ENCODE data around the gene SMTNL2.

The SMTNL2 gene

DNA sequence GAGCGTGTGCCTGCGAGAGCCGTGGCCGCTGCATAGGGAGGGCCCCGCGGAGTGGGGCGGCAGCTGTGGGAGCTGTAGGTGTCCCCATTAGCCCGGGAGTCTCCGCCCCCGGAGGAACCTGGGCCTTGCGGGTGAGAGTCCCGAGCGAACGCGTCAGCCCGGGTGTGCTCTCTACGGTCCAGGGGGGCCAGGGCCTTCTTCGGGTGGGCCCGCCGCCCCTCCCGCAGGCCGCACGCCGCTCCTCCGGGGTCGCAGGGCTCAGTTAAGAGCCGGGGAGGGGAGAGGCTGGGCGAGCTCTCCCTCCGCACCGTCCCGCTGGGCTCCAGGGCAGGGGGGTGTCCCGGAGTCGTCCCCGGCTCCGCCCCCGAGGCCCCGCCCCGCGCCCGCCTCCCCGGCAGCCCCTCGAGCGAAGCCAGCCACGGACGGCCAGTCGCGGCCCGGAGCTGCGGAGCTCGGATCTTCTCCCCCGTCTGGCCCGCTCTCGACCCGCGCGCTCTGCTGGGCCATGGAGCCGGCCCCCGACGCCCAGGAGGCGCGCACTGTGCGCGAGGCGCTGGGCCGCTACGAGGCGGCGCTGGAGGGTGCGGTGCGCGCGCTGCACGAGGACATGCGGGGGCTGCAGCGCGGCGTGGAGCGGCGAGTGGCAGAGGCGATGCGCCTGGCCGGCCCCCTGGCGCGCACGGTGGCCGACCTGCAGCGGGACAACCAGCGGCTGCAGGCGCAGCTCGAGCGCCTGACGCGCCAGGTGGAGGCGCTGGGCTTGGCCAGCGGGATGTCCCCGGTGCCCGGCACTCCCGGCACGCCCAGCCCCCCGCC lies at the start of gene SMTNL2:
Gene SMTNL2 (plus strand): TSS at position 429 of the 816 bp plus-strand sequence. CDS start 77 bp downstream, at position 506.
- no peak for DNase-seq (ENCODE audit: low spot score)

DNA sequence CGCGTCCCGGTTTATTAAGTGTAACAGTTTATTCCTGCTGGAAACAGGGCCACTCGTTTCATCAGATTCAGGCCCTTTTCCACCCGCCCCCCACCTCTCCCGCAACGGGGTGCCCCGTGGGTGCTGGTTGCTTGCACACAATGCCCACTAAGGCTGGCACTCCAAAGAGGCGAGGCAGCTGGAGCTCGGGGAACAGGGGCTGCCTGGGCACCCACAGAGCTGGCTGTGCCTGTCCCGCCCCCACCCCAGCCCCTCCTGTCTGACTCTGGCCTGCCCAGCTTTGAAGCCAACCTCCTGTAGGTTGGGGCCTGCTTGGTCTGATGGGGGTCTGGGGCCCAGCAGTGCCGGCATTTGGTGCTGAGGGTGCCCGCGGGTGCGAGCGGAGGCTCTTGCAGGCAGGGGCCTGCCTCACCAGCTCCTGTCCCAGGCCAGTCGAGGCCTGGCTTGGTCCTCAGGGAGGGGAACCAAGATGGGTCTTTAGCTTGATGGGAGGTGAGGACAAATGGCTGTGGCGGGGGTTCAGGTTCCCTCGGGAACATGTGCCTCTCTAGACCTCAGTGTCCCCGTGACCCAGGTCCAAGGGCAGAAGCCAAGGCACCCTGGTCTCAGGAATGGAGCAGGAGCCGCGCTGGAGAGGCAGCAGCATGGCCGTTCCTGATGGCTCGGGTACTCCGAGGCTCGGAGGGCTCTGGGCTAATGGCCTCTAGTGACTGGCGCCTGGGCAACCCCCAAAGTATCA lies 49.2 kb upstream of the SMTNL2 start:
- DNase-seq (ENCODE audit: low spot score) = no peak

DNA sequence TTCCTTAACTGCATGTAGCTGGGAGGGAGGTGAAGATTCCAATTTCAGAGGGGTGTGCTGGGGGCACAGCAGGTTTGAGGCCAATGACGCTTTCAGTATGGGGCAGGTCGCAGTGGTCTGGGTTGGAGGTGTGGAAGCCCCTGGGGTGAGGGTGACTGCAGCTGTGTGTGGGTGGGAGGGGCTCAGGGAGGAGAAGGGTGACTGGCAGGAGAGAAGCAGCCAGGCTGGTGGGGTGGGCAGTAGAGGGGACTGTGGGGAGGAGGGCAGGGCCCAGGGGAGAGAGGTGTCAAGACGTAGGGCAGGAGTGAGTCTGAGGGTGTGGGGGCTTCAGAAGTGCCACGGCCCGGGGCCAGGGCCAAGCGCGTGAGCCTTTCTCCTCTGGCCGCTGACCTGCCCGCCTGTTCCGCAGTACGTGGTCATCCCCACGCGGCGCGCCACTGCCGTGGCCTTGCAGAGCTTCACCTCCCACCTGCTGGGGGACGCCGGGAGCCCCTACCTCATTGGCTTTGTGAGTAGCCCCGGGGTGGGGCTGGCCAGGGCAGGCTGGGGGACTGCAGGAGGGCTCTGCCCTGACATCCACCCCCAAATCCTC lies 48.6 kb upstream of the SMTNL2 start:
- no peak for DNase-seq (ENCODE audit: low spot score)

DNA sequence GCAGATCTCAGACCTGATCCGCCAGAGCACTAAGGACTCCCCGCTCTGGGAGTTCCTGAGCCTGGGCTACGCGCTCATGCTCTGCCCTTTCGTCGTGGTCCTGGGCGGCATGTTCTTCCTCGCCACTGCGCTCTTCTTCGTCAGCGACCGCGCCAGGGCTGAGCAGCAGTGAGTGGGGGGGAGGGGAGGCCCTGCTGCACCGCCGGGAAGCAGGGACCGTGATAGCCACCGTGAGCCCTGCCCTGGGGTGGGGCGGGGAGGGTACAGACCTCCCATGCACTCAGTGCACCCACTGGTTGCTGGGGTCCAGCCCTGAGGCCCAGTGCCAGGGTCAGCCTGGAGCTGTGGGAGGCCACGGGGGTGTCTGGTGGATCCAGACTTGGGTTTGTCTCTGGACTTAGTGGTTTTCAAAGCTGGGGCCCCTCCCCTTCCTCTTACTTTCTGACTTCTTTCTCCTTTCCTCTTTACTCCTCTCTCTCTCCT lies 48.0 kb upstream of the SMTNL2 start:
- no peak for DNase-seq (ENCODE audit: low spot score)

DNA sequence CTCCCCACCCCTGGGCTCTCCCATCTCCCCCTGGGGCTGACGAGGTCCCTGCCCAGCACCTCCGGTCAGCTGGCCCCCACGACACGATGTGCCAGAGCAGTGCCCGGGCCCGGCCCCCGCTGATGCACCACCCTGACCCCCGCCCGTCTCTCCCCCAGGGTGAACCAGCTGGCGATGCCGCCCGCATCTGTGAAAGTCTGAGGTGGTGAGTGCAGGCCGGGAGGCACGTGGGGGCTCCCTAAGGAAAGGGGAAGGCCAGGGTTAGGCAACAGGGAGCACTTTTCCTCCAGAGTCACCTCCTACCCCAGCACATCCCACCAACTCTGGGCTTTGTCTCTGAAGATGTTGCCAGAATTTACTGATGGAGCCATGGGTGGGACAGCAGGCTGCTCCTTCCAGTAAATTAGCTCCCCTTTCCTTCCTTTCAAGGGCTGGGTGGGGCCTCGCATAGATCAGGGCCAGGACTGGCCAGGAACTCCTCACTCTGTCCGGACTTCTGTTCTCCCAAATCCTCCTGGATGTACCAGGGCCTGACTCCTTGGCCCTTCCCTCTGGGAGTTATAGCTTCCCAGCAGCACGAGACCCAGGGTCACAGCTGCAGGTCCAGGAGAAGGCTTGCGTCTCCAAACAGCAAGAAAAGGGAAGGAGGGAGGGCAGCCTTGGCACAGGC lies 47.5 kb upstream of the SMTNL2 start:
- no peak for DNase-seq (ENCODE audit: low spot score)

DNA sequence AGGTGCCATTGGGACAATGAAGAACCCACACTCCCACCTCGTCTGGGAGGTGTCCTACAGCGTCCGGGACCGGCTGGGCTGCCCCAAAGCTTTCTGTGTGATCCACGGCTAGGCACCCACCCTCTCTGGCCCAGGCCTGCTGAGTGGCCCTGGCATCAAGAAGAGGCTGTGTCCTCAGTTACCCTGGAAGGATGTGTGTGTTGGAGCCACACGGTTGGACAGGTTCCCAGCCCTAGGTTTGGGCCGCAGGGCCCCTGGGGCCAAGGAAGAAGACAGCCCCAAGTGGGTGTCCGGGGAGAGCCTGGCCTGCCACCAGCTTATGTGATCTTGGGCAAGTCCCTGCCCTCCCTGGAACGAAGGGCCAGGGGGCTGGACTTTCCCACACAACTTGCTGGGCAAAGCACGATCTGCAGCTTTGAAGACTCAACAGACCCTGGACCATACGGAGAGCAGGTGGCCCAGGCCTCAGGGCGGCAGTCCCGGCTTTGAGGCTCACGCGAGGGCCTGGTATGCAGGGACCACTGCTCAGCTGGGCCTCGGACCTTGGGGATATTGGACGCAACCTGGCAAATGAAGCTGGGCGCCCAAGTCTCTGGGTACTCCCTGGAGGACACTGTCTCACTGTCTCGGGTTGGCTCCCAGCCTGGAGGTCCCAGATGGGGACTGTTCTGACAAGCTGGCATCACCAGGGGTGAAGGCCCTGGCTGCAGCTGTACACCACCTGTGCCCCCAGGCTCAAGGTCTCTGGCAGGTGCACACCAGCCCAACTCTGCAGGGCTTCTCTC lies 46.7 kb upstream of the SMTNL2 start:
- no peak for DNase-seq (ENCODE audit: low spot score)

DNA sequence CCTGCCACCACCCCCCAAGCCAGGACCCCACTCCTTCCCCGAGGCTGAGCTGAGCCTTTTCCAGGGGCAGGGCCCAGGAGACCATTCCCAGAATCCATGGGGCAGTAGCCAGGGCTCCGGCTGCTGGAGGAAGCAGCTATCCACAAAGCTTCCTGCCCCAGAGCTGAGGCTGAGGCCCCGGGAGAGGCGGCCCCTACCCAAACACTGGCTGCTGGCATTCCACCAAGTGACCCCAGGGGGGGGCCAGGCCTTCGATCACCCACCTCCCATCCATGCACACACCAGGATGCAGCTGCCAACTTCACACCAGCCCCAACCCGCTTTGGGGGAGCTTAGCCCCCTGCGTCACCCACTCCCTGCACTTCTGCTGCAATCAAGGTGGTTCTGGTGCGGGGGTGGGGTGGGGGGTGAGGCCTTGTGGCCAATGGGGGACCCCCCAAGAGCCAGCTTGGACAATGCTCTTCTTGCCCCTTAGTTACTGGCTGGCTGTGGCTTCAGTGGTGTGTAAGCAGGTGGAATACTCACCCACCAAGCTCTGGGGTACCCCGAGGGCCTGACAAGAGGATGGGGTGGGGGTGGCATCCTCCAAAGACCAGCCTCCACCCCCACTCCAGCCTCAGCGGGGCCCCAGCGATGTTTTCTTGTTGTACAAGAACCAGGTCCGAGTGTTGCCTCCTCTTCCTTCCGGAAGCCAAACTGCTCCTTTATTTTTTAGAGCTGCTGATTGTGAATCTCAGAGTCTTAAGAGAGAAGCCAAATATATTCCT lies 45.9 kb upstream of the SMTNL2 start:
- no peak for DNase-seq (ENCODE audit: low spot score)

DNA sequence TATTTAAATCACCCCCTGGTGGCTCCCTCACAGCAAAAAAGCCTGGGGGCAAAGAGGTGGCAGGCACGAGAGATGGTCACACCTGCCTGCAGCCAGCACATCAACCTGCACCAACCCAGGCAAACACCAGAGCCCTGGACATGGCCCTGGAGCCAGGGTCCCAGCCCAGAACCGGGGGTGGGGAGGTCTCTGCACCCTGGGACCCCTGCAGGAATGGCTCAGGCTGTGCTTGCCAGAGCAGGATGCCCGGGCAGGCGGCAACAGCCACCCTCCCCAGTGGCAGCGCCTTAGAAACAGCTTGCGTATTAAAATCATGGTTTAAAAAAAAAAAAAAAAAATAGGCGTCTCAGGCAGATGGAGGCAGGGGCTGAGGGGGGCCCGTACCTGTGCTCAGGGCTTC lies 45.3 kb upstream of the SMTNL2 start:
- no peak for DNase-seq (ENCODE audit: low spot score)

DNA sequence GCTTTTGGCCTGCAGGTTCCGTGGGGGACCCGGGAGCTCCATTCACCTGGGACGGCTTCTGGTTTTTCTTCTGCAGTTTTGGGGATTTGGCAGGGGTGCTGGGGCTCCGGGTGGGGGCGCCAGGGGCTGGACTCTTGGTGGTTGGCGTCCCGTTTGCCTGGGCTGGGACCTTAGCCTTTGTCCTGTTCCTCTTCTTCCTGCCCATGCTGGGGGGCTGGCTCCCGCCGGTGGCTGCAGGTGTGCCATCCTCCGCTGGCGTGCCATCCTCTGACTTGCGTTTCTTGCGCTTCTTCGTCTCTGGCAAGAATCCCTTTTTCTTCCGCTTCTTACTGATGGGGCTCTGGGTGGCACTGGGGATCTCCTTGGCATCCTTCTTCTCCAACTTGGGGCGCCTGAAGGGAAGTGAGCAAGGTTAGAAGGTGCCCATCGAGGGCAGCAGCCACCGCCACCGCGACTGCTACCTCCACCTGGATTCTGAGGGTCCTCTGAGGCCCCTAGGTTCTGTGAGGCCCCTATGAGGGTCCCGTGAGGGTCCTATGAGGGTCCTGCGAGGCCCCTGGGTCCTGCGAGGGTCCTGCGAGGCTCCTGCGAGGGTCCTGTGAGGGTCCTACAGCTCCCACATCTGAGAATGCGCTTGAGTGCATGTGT lies 44.6 kb upstream of the SMTNL2 start:
- DNase-seq (ENCODE audit: low spot score) = no peak

DNA sequence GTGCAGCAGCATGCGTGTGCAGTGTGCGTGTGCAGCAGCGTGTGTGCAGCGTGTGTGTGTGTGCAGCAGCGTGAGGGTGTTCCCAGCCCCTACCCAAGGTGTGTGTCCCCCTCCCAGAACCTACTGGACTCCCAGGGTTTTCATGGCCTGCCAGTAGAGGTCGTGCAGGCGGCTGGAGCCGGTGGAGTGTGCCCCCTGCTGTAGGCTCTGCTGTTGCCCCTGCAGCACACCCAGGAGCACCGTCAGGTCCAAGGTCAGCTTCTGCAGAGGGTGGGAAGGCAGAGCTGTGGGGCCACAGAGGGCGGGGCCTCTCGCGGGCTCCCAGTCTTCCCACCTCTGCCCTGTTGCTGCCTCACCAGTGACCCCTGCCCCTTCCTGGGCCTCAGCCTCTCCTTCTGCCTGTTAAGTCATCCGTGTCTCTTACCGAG lies 44.1 kb upstream of the SMTNL2 start:
- DNase-seq (ENCODE audit: low spot score) = no peak

DNA sequence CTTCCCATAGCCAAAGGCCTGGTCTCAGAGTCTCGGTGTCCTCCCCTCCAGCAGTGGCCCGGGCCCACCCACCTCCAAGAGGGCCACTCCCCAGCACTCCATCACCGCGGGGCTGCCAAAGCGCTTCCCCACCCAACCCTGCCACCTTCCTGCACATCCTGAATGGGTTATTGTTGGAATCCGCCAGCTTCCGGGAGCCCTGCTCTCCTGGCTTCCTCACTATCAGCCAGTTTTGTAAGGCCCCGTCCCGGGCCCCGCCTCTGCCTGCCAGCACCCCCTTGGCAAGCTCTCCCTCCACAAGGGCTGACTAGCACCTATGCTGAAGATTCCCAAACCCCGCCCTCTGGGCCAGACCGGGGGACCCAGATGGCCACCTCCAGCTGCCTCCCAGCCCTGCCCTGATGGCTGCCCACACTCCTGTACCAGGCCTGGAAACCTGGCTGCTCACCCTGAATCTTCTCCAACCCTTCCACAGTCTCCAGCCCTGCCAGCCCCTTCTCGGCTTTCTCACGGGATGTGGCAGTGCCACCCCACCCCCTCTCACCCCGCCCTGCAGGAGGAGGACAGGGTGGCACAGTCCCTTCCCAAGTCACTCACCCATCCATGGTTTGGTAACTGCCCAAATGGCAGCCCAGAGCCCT lies 43.5 kb upstream of the SMTNL2 start:
- DNase-seq (ENCODE audit: low spot score) = no peak

DNA sequence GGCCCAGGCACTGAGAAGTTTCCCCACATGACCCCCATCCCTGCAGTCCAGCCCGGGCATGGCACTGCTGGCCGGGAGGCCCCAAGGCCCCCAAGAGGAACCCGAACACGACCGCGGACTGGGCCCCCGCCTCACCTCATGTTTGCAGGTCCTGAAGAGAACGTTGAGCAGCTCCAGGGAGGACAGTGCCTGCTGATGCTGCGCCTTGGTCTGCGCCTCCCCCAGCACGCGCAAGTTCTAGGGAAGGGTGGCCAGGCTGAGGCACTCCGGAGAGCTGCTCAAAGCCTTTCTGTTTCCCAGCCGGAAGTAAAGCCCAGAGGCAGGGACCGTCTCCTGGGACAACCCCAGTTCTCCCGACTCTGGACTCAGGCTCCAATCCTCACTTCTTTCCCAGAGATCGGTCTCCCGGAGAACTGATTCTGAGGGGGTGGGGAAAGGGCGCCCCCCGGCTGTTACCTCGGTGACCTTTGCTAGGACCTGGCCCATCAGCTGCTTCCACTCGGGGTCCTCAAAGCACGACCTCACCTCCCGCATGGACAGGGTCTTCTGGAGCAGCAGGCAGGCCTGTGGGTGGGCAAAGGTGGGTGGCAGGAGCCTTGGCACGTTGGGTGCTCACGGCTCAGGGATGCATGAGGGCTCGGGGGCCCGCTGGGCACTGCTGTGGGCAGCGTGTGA lies 42.9 kb upstream of the SMTNL2 start:
- no peak for DNase-seq (ENCODE audit: low spot score)

DNA sequence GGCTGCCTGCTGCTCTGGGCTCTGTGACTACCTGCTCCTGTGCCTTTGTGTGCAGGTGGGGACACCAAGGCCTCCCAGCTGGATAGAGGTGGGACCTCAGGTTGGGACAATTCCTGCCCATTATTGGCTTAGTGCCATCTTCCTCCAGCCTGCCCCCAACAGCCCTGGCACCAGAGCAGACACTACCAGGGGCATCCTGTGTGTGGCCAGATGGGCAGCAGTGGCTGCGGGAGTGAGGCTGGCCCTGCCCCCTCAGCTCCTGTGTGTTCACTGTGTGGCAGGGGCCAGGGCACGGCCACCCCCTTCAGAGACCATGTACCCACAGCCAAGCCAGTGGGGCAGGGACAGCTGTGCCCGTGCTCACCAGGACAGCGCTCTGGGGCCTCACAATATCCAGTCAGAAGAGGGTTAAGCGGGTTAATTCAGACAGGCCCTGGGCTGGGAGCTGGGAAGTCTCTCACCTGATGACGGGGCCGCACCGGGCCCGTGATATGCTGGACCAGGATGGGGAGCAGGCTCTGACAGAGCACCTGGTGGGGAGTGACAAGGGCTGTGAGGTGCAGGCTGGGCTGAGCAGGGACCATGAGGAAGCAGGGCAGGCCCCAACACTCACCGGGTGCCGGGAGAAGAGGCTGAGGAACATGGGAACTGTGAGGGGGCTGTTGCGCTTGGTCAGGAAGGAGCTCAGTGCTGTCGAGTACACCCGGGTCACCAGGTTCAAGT lies 42.2 kb upstream of the SMTNL2 start:
- DNase-seq (ENCODE audit: low spot score) = no peak

DNA sequence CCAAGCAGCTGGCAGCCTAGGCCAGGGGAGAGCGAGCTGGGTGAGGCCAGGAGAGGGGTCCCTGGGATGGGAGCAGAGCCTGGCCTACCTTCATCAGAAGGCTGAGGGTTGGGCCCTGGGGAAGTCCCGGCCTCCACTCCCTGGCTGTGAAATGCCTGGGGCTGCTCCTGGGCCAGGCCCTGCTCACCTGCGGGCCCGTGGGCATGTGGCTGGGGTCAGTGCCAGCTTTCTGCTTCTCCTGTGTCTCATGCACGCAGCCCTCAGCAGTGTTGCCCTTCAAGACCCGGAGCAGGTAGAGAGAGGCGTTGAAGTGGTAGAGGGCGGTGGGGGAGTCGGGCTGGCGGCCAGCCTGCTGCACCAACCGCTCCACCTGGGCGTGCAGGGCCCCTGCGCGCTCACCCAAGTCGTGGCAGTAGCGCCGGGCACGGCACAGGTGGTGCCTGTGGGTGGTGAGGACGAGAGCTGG lies 41.6 kb upstream of the SMTNL2 start:
- no peak for DNase-seq (ENCODE audit: low spot score)

DNA sequence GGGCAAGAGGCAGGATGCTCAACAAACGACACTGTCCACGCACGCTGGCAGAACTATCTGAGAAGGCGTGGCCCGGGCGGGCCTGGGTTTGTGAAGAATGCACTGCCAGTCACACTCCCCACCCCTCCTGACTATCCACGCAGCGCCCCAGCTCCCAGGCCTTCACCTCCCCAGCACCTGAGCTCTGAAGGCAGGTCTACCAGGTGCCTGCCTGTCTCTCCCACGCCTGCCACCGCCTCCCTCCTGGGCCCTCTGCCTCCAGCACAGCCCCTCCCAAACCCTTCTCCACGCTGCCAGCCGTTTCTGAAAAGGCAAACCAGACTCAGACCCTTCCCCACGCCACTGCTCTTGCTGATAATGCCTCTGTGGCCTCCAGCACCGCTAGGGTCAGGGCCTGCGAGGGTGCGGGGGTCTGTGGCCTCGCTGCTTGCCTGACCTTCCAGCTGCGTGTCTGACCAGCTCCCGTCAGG lies 40.7 kb upstream of the SMTNL2 start:
- DNase-seq (ENCODE audit: low spot score) = no peak

DNA sequence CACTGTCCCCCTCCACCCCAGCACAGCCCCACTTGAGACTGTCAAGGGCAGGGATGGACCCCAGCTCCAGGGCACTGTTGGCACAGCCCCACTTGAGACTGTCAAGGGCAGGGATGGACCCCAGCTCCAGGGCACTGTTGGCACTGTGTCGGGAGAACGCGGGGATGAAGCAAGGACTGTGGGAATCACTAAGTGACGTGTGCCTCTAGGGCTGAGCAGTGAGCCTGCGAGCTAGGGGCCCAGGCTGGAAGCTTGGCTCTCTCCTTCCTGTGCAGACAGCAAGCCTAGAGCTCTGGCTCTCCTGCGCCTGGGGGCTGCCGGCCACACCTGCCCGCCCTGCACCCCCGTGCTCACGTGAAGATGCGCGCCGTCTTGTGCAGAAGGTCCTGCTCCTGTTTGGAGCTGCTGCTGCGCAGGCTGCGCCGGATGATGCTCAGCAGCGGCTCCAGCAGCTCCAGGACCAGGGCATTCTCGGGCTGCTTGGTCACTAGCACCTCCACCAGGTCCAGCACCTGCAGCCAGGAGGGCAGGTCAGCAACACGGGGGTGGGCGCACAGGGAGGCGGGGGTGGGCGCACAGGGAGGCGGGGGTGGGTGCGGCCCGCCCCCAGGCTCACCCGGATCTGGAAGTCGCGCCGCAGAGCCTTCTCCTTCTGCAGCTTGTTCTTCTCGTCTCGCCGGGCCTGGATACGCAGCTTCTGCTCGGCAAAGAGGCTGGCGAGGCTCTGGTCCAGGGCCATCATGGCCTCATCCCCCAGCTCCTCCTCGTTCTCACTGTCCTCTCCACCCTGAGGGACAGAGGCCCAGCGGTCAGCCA lies 40.0 kb upstream of the SMTNL2 start:
- no peak for DNase-seq (ENCODE audit: low spot score)

DNA sequence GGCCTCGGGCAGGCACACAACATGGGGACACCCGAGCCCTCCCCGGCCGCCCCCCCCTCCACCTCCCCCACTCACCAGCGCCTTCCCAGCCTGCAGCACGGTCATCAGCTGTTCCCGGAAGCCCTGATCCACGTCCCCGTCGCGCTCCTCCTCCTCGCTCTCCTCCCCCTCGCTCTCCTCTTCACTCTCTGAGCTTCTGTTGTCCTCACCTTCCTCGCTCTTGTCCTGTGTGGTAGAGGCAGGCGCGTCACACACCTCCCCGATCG lies 39.4 kb upstream of the SMTNL2 start:
- DNase-seq (ENCODE audit: low spot score) = no peak
